NOMO-1 treated with dmso at 0.1 percent for 144 hours (cell line): ENCODE data around the gene PTPRN2.
"Not testable (repeated sequence)": the region's sequence is repeated elsewhere in the genome, so short reads cannot be mapped to it uniquely, and the experiment has no call there.

Experiments used
- DNase-seq: peaks from one replicate; lab custom pipeline; 2025; ENCODE audit not compliant: unreplicated experiment; lab: John Stamatoyannopoulos, UW

Gene PTPRN2

GRCh38 chr7:158534598-158534997 lies 53.0 kb downstream of the PTPRN2 start:
- DNase-seq = no peak

GRCh38 chr7:158534134-158534515 lies 53.5 kb downstream of the PTPRN2 start:
- DNase-seq = not testable (repeated sequence)

- DNase-seq = no peak
These were observed 54.1 kb downstream of the PTPRN2 start for GRCh38 chr7:158533386-158534133.

GRCh38 chr7:158532093-158532627 lies 55.5 kb downstream of the PTPRN2 start:
- no peak for DNase-seq

- DNase-seq = no peak
These were observed 56.0 kb downstream of the PTPRN2 start for GRCh38 chr7:158531661-158532060.

GRCh38 chr7:158530800-158531609 lies 56.6 kb downstream of the PTPRN2 start:
- no peak for DNase-seq

- DNase-seq = no peak
These were observed 58.2 kb downstream of the PTPRN2 start for GRCh38 chr7:158529181-158530096.

- DNase-seq = no peak
These were observed 59.6 kb downstream of the PTPRN2 start for GRCh38 chr7:158527915-158528502.

- no peak for DNase-seq
These were observed 60.1 kb downstream of the PTPRN2 start for GRCh38 chr7:158527495-158527894.

- no peak for DNase-seq
These were observed 60.6 kb downstream of the PTPRN2 start for GRCh38 chr7:158527038-158527437.

GRCh38 chr7:158526531-158526930 lies 61.1 kb downstream of the PTPRN2 start:
- DNase-seq = no peak

GRCh38 chr7:158525648-158526484 lies 61.8 kb downstream of the PTPRN2 start:
- DNase-seq = no peak

GRCh38 chr7:158524749-158525635 lies 62.6 kb downstream of the PTPRN2 start:
- DNase-seq = no peak

GRCh38 chr7:158524286-158524685 lies 63.3 kb downstream of the PTPRN2 start:
- not testable (repeated sequence) for DNase-seq

- not testable (repeated sequence) for DNase-seq
These were observed 63.7 kb downstream of the PTPRN2 start for GRCh38 chr7:158523877-158524276.

- not testable (repeated sequence) for DNase-seq
These were observed 64.3 kb downstream of the PTPRN2 start for GRCh38 chr7:158523165-158523856.

- not testable (repeated sequence) for DNase-seq
These were observed 65.8 kb downstream of the PTPRN2 start for GRCh38 chr7:158521795-158522194.

- DNase-seq = no peak
These were observed 66.8 kb downstream of the PTPRN2 start for GRCh38 chr7:158520825-158521224.
